ENCODE measurements around the gene KRTAP10-3.

GRCh38 chr21:44601596-44602462 lies 43.2 kb upstream of the KRTAP10-3 start:
- TF ChIP-seq POLR2A (IDR thresholded peaks at IDR 0.05; ENCODE audit: borderline replicate concordance, extremely low read depth, insufficient read depth, insufficient read length) (no peak), JUND (IDR thresholded peaks at IDR 0.05) (no peak), SP1 (IDR thresholded peaks at IDR 0.05; ENCODE audit: low read depth) (no peak), EZH2phosphoT487 (IDR thresholded peaks at IDR 0.05; ENCODE audit: borderline replicate concordance) (no peak), CTCF (IDR thresholded peaks at IDR 0.05 in 2 of 3, conservative IDR thresholded peaks at IDR 0.05 in 1 of 3; ENCODE audit: borderline replicate concordance in 1 of 3, insufficient read depth in 1 of 3, low read depth in 2 of 3, low read length in 2 of 3) (no peak), ELF1 (IDR thresholded peaks at IDR 0.05; ENCODE audit: borderline replicate concordance, low read depth) (no peak), POLR2AphosphoS5 (IDR thresholded peaks at IDR 0.05; ENCODE audit: low read depth, low read length) (no peak), REST (IDR thresholded peaks at IDR 0.05; ENCODE audit: low read depth) (no peak), ZNF274 (IDR thresholded peaks at IDR 0.05; ENCODE audit: low read depth, low read length) (no peak), RAD21 (IDR thresholded peaks at IDR 0.05; ENCODE audit: low read depth) (no peak), CEBPB (IDR thresholded peaks at IDR 0.05; ENCODE audit: low read depth) (no peak), EZH2 (IDR thresholded peaks at IDR 0.05) (no peak)
